ENCODE measurements around the gene TMEM221. TPM values are rescaled to one million over a fixed set of nuclear protein-coding genes. Genes with fewer than 3 reads are reported as not detected.

TMEM221 gene
- not detected in 2 replicates for total RNA-seq

GRCh38 chr19:17448131-17448967, at the start of gene TMEM221:
TMEM221 (minus strand) TSS chr19:17448668; CDS start chr19:17448462, 206 bp downstream.
- Mint-ChIP-seq H3K36me3 (ENCODE audit: low read depth) (no peaks in the 10 kb centered on the region), H3K4me1 (ENCODE audit: low read depth) (peaks cover 13% of the 10 kb centered on the region), H3K27ac (no peak within 1 kb of the TSS), H3K27me3 (ENCODE audit: low read depth) (peaks cover 15% of the 10 kb centered on the region), H3K9me3 (peaks cover 4% of the 10 kb centered on the region), H3K4me3 (ENCODE audit: low read depth) (no peak within 1 kb of the TSS)
- intact Hi-C loops (cut with micrococcal nuclease) = no loop called here
- peak; percentile 30 for DNase-seq (ENCODE audit: low spot score)

GRCh38 chr19:17497149-17497798, 48.8 kb upstream of the TMEM221 start:
- Mint-ChIP-seq H3K36me3 (ENCODE audit: low read depth) (no peaks in the 10 kb centered on the region), H3K27me3 (ENCODE audit: low read depth) (no peaks in the 10 kb centered on the region), H3K27ac (no peak overlapping the region), H3K4me1 (ENCODE audit: low read depth) (peaks cover 14% of the 10 kb centered on the region), H3K4me3 (ENCODE audit: low read depth) (no peak overlapping the region), H3K9me3 (no peaks in the 10 kb centered on the region)
- intact Hi-C loops (cut with micrococcal nuclease) = loop anchor here (5.0 to 10.0 kb wide), 2 partner anchors 58 to 75 kb away; partner anchors contain the start of gene COLGALT1
- no peak for DNase-seq (ENCODE audit: low spot score)

DNA sequence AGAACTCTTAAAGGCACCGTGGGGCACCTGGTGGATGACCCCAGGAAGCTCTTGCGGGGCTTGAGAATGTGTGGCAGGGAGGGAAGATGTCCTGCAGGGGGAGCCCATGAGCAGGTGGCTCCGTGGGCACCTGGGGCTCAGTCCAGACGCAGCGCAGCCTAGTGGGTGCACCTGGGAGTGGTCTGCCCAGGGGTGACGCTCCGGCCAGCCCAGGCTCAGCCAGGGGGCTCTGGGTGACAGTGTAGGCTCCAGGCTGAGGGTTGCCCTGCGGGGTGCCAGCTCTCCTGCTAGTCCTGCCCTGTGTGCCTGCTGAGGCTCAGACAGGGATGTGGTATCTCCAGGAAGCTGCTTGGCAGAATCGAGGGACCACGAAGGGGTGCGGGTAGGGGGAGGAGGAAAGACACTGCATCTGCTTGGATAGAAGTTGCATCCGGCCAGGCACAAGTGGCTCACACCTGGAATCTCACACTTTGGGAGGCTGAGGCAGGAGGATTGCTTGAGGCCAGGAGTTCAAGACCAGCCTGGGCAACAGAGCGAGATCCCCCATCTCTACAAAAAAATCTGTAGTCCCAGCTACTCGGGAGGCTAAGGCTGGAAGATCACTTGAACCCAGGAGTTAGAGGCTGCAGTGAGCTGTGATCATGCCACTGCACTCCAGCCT, 48.0 kb upstream of the TMEM221 start:
- Mint-ChIP-seq H3K9me3 (no peaks in the 10 kb centered on the region), H3K27ac (no peak overlapping the region), H3K27me3 (ENCODE audit: low read depth) (no peaks in the 10 kb centered on the region), H3K36me3 (ENCODE audit: low read depth) (no peaks in the 10 kb centered on the region), H3K4me3 (ENCODE audit: low read depth) (no peak overlapping the region), H3K4me1 (ENCODE audit: low read depth) (peaks cover 14% of the 10 kb centered on the region)
- intact Hi-C loops (cut with micrococcal nuclease) = loop anchor here (5.0 to 10.0 kb wide), 2 partner anchors 58 to 76 kb away; partner anchors contain the start of gene COLGALT1
- DNase-seq (ENCODE audit: low spot score) = peak; percentile 74

GRCh38 chr19:17495639-17496296, 47.3 kb upstream of the TMEM221 start:
- Mint-ChIP-seq H3K27ac (no peak overlapping the region), H3K4me1 (ENCODE audit: low read depth) (peaks cover 16% of the 10 kb centered on the region), H3K4me3 (ENCODE audit: low read depth) (no peak overlapping the region), H3K36me3 (ENCODE audit: low read depth) (no peaks in the 10 kb centered on the region), H3K9me3 (no peaks in the 10 kb centered on the region), H3K27me3 (ENCODE audit: low read depth) (no peaks in the 10 kb centered on the region)
- intact Hi-C loops (cut with micrococcal nuclease) = loop anchor here (5.0 to 10.0 kb wide), 2 partner anchors 59 to 77 kb away; partner anchors contain the start of gene COLGALT1
- DNase-seq (ENCODE audit: low spot score) = no peak

GRCh38 chr19:17491287-17491686, 42.8 kb upstream of the TMEM221 start:
- Mint-ChIP-seq H3K9me3 (no peaks in the 10 kb centered on the region), H3K27ac (no peak overlapping the region), H3K36me3 (ENCODE audit: low read depth) (no peaks in the 10 kb centered on the region), H3K4me1 (ENCODE audit: low read depth) (peaks cover 19% of the 10 kb centered on the region), H3K4me3 (ENCODE audit: low read depth) (no peak overlapping the region), H3K27me3 (ENCODE audit: low read depth) (no peaks in the 10 kb centered on the region)
- intact Hi-C loops (cut with micrococcal nuclease) = loop anchor here (10.0 kb wide), 1 partner anchor 64 kb away; the partner anchor contains the start of gene COLGALT1
- DNase-seq (ENCODE audit: low spot score) = no peak

DNA sequence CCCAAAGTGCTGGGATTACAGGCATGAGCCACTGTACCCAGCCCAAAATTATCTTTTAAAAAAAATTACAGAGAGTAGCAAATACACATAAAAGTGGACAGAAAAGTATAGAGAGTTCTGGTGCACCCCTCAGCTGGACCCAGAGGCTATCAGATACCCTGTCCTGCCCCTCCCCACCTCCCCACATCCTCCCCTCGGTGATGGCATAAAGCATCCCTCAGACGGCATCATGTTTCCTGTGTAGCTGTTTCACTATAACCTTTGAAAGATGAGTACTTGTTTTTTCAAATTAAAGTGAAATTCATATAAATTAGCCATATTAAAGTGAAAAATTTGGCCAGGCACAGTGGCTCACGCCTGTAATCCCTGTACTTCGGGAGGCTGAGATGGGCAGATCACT, 41.9 kb upstream of the TMEM221 start:
- Mint-ChIP-seq H3K9me3 (no peaks in the 10 kb centered on the region), H3K36me3 (ENCODE audit: low read depth) (no peaks in the 10 kb centered on the region), H3K27me3 (ENCODE audit: low read depth) (no peaks in the 10 kb centered on the region), H3K4me3 (ENCODE audit: low read depth) (no peak overlapping the region), H3K4me1 (ENCODE audit: low read depth) (peaks cover 17% of the 10 kb centered on the region), H3K27ac (no peak overlapping the region)
- intact Hi-C loops (cut with micrococcal nuclease) = loop anchor here (10.0 kb wide), 1 partner anchor 64 kb away; the partner anchor contains the start of gene COLGALT1
- no peak for DNase-seq (ENCODE audit: low spot score)

DNA sequence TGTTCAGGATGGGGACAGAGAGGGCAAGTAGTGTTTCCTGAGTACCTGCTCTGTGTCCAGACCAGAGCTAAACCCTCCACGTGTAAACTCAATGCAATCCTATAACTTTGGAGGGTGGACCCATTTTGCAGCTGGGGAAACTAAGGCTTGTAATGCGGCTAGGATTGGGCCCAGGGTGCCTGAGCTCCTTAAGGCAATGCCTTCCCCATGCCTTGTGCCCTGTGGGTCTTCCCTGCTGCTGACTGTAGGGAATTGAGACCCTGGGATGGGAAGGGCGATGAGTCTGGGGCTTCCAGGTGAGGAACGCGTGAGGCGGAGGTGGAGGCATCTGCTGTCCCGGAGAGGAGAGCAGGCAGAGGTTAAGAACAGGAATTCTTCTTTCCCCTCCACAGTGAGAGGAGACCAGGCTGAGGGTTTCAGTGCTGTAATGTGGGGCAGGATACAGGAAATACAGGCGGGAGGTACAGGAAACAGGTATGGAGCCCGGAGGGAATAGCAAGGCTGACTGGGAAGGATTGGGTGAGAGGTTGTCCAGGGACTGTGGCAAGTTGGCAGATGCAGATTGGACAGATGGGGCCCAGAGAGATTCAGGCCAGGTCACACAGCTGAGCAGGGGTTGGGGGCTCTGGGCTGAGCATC, 41.0 kb upstream of the TMEM221 start:
- no peak for DNase-seq (ENCODE audit: low spot score)
- Mint-ChIP-seq H3K4me3 (ENCODE audit: low read depth) (no peak overlapping the region), H3K9me3 (no peaks in the 10 kb centered on the region), H3K4me1 (ENCODE audit: low read depth) (peaks cover 17% of the 10 kb centered on the region), H3K27ac (no peak overlapping the region), H3K36me3 (ENCODE audit: low read depth) (no peaks in the 10 kb centered on the region), H3K27me3 (ENCODE audit: low read depth) (no peaks in the 10 kb centered on the region)
- intact Hi-C loops (cut with micrococcal nuclease) = loop anchor here (10.0 kb wide), 1 partner anchor 65 kb away; the partner anchor contains the start of gene COLGALT1

GRCh38 chr19:17488593-17489391, 40.3 kb upstream of the TMEM221 start:
- Mint-ChIP-seq H3K4me1 (ENCODE audit: low read depth) (peaks cover 17% of the 10 kb centered on the region), H3K36me3 (ENCODE audit: low read depth) (no peaks in the 10 kb centered on the region), H3K4me3 (ENCODE audit: low read depth) (no peak overlapping the region), H3K27me3 (ENCODE audit: low read depth) (no peaks in the 10 kb centered on the region), H3K27ac (no peak overlapping the region), H3K9me3 (no peaks in the 10 kb centered on the region)
- intact Hi-C loops (cut with micrococcal nuclease) = no loop called here
- peak; percentile 38 for DNase-seq (ENCODE audit: low spot score)

- Mint-ChIP-seq H3K4me3 (ENCODE audit: low read depth) (no peak overlapping the region), H3K27me3 (ENCODE audit: low read depth) (no peaks in the 10 kb centered on the region), H3K9me3 (no peaks in the 10 kb centered on the region), H3K27ac (no peak overlapping the region), H3K36me3 (ENCODE audit: low read depth) (no peaks in the 10 kb centered on the region), H3K4me1 (ENCODE audit: low read depth) (peaks cover 17% of the 10 kb centered on the region)
- no peak for DNase-seq (ENCODE audit: low spot score)
- intact Hi-C loops (cut with micrococcal nuclease) = no loop called here
These were observed 39.0 kb upstream of the TMEM221 start for GRCh38 chr19:17487284-17488121.

DNA sequence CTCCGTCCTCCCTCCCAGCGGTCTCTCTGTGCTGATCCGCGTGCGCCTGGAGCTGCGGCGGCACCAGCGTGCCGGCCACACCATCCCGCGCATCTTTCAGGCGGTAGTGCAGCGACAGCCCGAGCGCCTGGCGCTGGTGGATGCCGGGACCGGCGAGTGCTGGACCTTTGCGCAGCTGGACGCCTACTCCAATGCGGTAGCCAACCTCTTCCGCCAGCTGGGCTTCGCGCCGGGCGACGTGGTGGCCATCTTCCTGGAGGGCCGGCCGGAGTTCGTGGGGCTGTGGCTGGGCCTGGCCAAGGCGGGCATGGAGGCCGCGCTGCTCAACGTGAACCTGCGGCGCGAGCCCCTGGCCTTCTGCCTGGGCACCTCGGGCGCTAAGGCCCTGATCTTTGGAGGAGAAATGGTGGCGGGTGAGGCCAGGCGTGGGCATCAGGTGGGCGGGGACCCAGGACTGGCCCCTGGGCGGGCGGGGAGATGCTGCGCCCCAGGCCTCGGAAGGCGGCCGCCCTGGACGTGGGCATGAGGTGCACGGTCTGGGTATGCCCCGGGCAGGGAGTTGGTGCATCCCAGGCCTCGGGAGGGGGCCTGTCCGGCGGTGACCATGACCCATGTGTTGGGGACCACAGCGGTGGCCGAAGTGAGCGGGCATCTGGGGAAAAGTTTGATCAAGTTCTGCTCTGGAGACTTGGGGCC, 38.2 kb upstream of the TMEM221 start:
- Mint-ChIP-seq H3K27me3 (ENCODE audit: low read depth) (no peaks in the 10 kb centered on the region), H3K4me3 (ENCODE audit: low read depth) (no peak overlapping the region), H3K4me1 (ENCODE audit: low read depth) (peaks cover 17% of the 10 kb centered on the region), H3K27ac (no peak overlapping the region), H3K36me3 (ENCODE audit: low read depth) (no peaks in the 10 kb centered on the region), H3K9me3 (no peaks in the 10 kb centered on the region)
- no peak for DNase-seq (ENCODE audit: low spot score)
- intact Hi-C loops (cut with micrococcal nuclease) = no loop called here

Measured in activated T-helper 2 cell treated with anti-CD3 and anti-CD28 coated beads, Interferon-gamma antibody, Interleukin-2, Interleukin-4, amounts not matched to agents 10 μg/mL and 5 μg/mL and 100 μg/mL, durations not matched to agents 14 hours and 24 hours and 36 hours (primary cell).